Ovary (tissue), 9 donors: ENCODE measurements around the gene KRT35. TPM values are rescaled to one million over a fixed set of nuclear protein-coding genes. Genes with fewer than 3 reads are reported as not detected.

ENCODE experiments used
- DNase-seq, 5 donors: peaks; one replicate each; pipeline ENCODE4 v3.0.0-alpha.2; 2019 to 2020
- H3K27ac ChIP-seq, 2 donors: fragments of 200-600 bp; one replicate each; pipeline versions ENCODE4 v1.5.1 to v1.8.0; 2019 to 2022
- H3K27me3 ChIP-seq: fragments of 200-600 bp; one replicate; pipeline ENCODE4 v1.8.0; 2022
- H3K36me3 ChIP-seq: fragments of 200-600 bp; sonication (generic); one replicate; pipeline ENCODE4 v1.5.1; 2019
- H3K4me1 ChIP-seq: one replicate; pipeline ENCODE4 v1.8.1; 2013; ENCODE audit warnings: mild to moderate bottlenecking, moderate library complexity; ENCODE audit not compliant: insufficient read depth
- H3K4me3 ChIP-seq: fragments of 200-600 bp; sonication (generic); one replicate; pipeline ENCODE4 v1.5.1; 2017
- H3K9me3 ChIP-seq, 2 donors: fragments of 200-600 bp in 1 of 2; sonication (generic) in 1 of 2; one replicate each; pipeline versions ENCODE4 v1.5.1 to v1.8.1; 2013 to 2019; ENCODE audit warnings: mild to moderate bottlenecking in 1 of 2, moderate library complexity in 1 of 2
- CTCF ChIP-seq, 3 donors: fragments of 450-650 bp in 2 of 3; fragments of 200-600 bp in 1 of 3; IDR thresholded peaks; one replicate each; pipeline versions ENCODE4 v1.5.1 to v1.8.0; 2016 to 2022; ENCODE audit warnings: antibody characterized with exemption in 3 of 3, mild to moderate bottlenecking in 1 of 3
- EP300 ChIP-seq: sonication (generic); formaldehyde crosslinking; IDR thresholded peaks from one replicate; pipeline ENCODE4 v1.6.1; 2017; ENCODE audit warnings: antibody characterized with exemption
- POLR2A ChIP-seq: fragments of 450-650 bp; IDR thresholded peaks from one replicate; pipeline ENCODE4 v1.6.1; 2017; ENCODE audit warnings: antibody characterized with exemption, mild to moderate bottlenecking, moderate library complexity
- WGBS, 3 donors: extraction: QIAGEN DNeasy Blood & Tissue Kit in 1 of 3; methylation state at CpG; one replicate each; pipeline versions ENCODE4 v1.1.5 to v1.1.7; 2013 to 2017; 5-methylcytosine and 5-hydroxymethylcytosine counted together
- intact Hi-C, 4 donors: fragments of 100-400 bp; cut with DNase I; formaldehyde crosslinking; loops; one replicate each; pipeline versions ENCODE4 v1.11.0 to v1.15.1; 2022 to 2023
- polyA plus RNA-seq, 2 donors: library from polyadenylated mRNA; stranded (reverse); fragments of 200-250 nt in 1 of 2; fragments of 350-450 nt in 1 of 2; fragmentation: Illumina TruSeq in 1 of 2; extraction: RNeasy Lipid Tissue Mini Kit (QIAGEN cat#74804) in 1 of 2; gene quantifications; one replicate each; pipeline ENCODE4 v1.2.3, GENCODE V29; 2013 to 2014
- total RNA-seq, 7 donors: library from RNA; depleted of rRNA in 2 of 7; stranded (reverse); fragments of >200 nt in 2 of 7; fragmentation: NEBNext Ultra II Directional in 3 of 7; extraction: Animal tissue kit (Norgen Biotek cat#: 25700) in 3 of 7; gene quantifications; one replicate each; pipeline versions ENCODE4 v1.1.0 to v1.2.4, GENCODE V29; 2016 to 2023
- donor health status: DM: no; HTN: no; CAD: no; lungs with moderate emphysema.
- donor health status: DM: no; HTN: no; CAD: no.
- donor health status: Bipolar disorder and iron deficiency.
- donor health status: DM: yes; HTN: yes; CAD: no.
- donor health status: DM: no; HTN: no; CAD: no.
- donor health status: DM: yes; HTN: yes; CAD: no.

KRT35 gene
- total and polyA plus RNA-seq, 9 donors: not detected

- intact Hi-C loops: loop anchor here in 2 of 4 donors (10.0 kb wide), 1 partner anchor 108 kb away; no protein-coding TSS in a partner anchor
- DNase-seq: no peak
- 26 to 52% (median 40%) methylated on average over 4 of the region's 4 CpGs for WGBS, 3 donors
Observed at GRCh38 chr17:41523225-41523593, 42.3 kb upstream of the KRT35 start.

GRCh38 chr17:41522301-41523224, 41.6 kb upstream of the KRT35 start:
- H3K36me3 ChIP-seq: no peaks in the 10 kb centered on the region
- peaks cover 7% of the 10 kb centered on the region for H3K4me1 ChIP-seq
- H3K27ac ChIP-seq: no peak overlapping the region
- no peak overlapping the region for H3K4me3 ChIP-seq
- TF ChIP-seq EP300: no peak
- no peak for TF ChIP-seq CTCF (IDR thresholded peaks at IDR 0.05)
- no peak for TF ChIP-seq POLR2A
- intact Hi-C loops: loop anchor here in 2 of 4 donors (10.0 kb wide), 1 partner anchor 108 kb away; no protein-coding TSS in a partner anchor
- no peaks in the 10 kb centered on the region for H3K9me3 ChIP-seq
- WGBS, 3 donors: 61 to 69% (median 65%) methylated on average over 12 of the region's 12 CpGs
- H3K27me3 ChIP-seq: no peaks in the 10 kb centered on the region
- no peak for DNase-seq

More at GRCh38 chr17:41523225-41523593, 42.3 kb upstream of the KRT35 start:
- no peak overlapping the region for H3K27ac ChIP-seq
- no peaks in the 10 kb centered on the region for H3K9me3 ChIP-seq
- H3K4me3 ChIP-seq: no peak overlapping the region
- H3K27me3 ChIP-seq: no peaks in the 10 kb centered on the region
- peaks cover 7% of the 10 kb centered on the region for H3K4me1 ChIP-seq
- no peak for TF ChIP-seq CTCF (IDR thresholded peaks at IDR 0.05)
- no peak for TF ChIP-seq EP300
- no peak for TF ChIP-seq POLR2A
- no peaks in the 10 kb centered on the region for H3K36me3 ChIP-seq

- Histone ChIP-seq H3K9me3 (no peaks in the 10 kb centered on the region), H3K4me1 (peaks cover 7% of the 10 kb centered on the region), H3K27ac (no peak overlapping the region), H3K36me3 (no peaks in the 10 kb centered on the region), H3K27me3 (no peaks in the 10 kb centered on the region), H3K4me3 (no peak overlapping the region)
- 66 to 71% (median 70%) methylated on average over 6 of the region's 6 CpGs for WGBS, 3 donors
- TF ChIP-seq EP300: no peak
- no peak for TF ChIP-seq CTCF (IDR thresholded peaks at IDR 0.05)
- no peak for TF ChIP-seq POLR2A
- DNase-seq: no peak
- intact Hi-C loops: loop anchor here in 2 of 4 donors (10.0 kb wide), 1 partner anchor 107 kb away; no protein-coding TSS in a partner anchor
Observed at GRCh38 chr17:41521574-41522261, 40.8 kb upstream of the KRT35 start.

GRCh38 chr17:41520821-41521521, 40.0 kb upstream of the KRT35 start:
- H3K9me3 ChIP-seq: no peaks in the 10 kb centered on the region
- 33 to 48% (median 35%) methylated on average over 10 of the region's 10 CpGs for WGBS, 3 donors
- H3K4me3 ChIP-seq: no peak overlapping the region
- H3K27me3 ChIP-seq: no peaks in the 10 kb centered on the region
- no peaks in the 10 kb centered on the region for H3K36me3 ChIP-seq
- peaks cover 7% of the 10 kb centered on the region for H3K4me1 ChIP-seq
- intact Hi-C loops: loop anchor here in 2 of 4 donors (10.0 kb wide), 1 partner anchor 106 kb away; no protein-coding TSS in a partner anchor
- no peak for TF ChIP-seq EP300
- peak in 1 of 5 donors; percentile 50 for DNase-seq
- no peak overlapping the region for H3K27ac ChIP-seq
